Transverse colon (tissue), 4 donors: ENCODE results near the gene KRTAP16-1. TPM values are rescaled to one million over a fixed set of nuclear protein-coding genes. Genes with fewer than 3 reads are reported as not detected.

Experiments
- DNase-seq: peaks from one replicate; pipeline ENCODE4 v3.0.0-alpha.2; 2019
- H3K27ac ChIP-seq, 4 donors: fragments of 200-600 bp; sonication (generic); 2 replicates each; pipeline ENCODE4 v1.5.1; 2016 to 2018; ENCODE audit warnings: inconsistent platforms in 4 of 4
- H3K27me3 ChIP-seq: fragments of 200-600 bp; sonication (generic); 2 replicates; pipeline ENCODE4 v1.5.1; 2017; ENCODE audit warnings: inconsistent platforms
- H3K36me3 ChIP-seq, 4 donors: fragments of 200-600 bp; sonication (generic); 2 replicates each; pipeline ENCODE4 v1.5.1; 2017 to 2019; ENCODE audit warnings: inconsistent platforms in 4 of 4
- H3K4me1 ChIP-seq, 4 donors: fragments of 200-600 bp; sonication (generic); 2 replicates each; pipeline ENCODE4 v1.5.1; 2017 to 2020; ENCODE audit warnings: inconsistent platforms in 4 of 4
- H3K4me3 ChIP-seq, 4 donors: fragments of 200-600 bp; sonication (generic); 1 replicate in 1 of 4; 2 replicates in 3 of 4; pipeline versions ENCODE4 v1.5.1 to v1.6.1; 2017 to 2019; ENCODE audit warnings: inconsistent platforms in 4 of 4
- H3K9me3 ChIP-seq, 2 donors: fragments of 200-600 bp; sonication (generic); 2 replicates each; pipeline ENCODE4 v1.5.1; 2017 to 2019; ENCODE audit warnings: inconsistent platforms in 2 of 2
- EP300 ChIP-seq: sonication (generic); formaldehyde crosslinking; IDR thresholded peaks from one replicate; pipeline ENCODE4 v1.6.1; 2017; ENCODE audit warnings: antibody characterized with exemption, low read depth
- POLR2A ChIP-seq: fragments of 450-650 bp; IDR thresholded peaks from one replicate; pipeline ENCODE4 v1.6.1; 2016; ENCODE audit warnings: antibody characterized with exemption, mild to moderate bottlenecking, moderate library complexity
- POLR2AphosphoS5 ChIP-seq, 3 donors: sonication (generic); formaldehyde crosslinking; IDR thresholded peaks; one replicate each; pipeline ENCODE4 v1.6.1; 2016; ENCODE audit warnings: antibody characterized with exemption in 3 of 3
- WGBS, 2 donors: methylation state at CpG; one replicate each; pipeline ENCODE4 v1.1.5; 2018; ENCODE audit warnings: low coverage in 1 of 2; 5-methylcytosine and 5-hydroxymethylcytosine counted together
- in situ Hi-C, 4 donors: fragments of 200-750 bp; cut with MboI; loops; one replicate each; pipeline versions ENCODE4 v1.15.0 to v1.15.1; 2017; ENCODE audit warnings: low sequenced_read_pairs in 3 of 4, low pct_ligation_motif_present in 1 of 4, low pct_unique_long_range_greater_than_20kb in 1 of 4
- intact Hi-C: fragments of 100-400 bp; cut with DNase I; formaldehyde crosslinking; loops from one replicate; pipeline ENCODE4 v1.15.1; 2023; ENCODE audit warnings: low total_unique reads
- total RNA-seq, 4 donors: library from RNA; depleted of rRNA; stranded (reverse); fragments of >200 nt; gene quantifications; one replicate each; pipeline ENCODE4 v1.1.0, GENCODE V29; 2016
- TF ChIP-seq, protein P1 (sequence below), 5 experiments: fragments of 200-600 bp in 3 of 5; fragments of 450-650 bp in 2 of 5; sonication (generic) in 3 of 5; IDR thresholded peaks; 1 replicate in 2 of 5; 2 replicates in 3 of 5; pipeline ENCODE4 v1.5.1; 2016 to 2017; ENCODE audit warnings: antibody characterized with exemption in 5 of 5, inconsistent platforms in 3 of 5, mild to moderate bottlenecking in 2 of 5, moderate library complexity in 1 of 5

The KRTAP16-1 gene
- total RNA-seq, 4 donors from 2014 or later, result not detected

DNA sequence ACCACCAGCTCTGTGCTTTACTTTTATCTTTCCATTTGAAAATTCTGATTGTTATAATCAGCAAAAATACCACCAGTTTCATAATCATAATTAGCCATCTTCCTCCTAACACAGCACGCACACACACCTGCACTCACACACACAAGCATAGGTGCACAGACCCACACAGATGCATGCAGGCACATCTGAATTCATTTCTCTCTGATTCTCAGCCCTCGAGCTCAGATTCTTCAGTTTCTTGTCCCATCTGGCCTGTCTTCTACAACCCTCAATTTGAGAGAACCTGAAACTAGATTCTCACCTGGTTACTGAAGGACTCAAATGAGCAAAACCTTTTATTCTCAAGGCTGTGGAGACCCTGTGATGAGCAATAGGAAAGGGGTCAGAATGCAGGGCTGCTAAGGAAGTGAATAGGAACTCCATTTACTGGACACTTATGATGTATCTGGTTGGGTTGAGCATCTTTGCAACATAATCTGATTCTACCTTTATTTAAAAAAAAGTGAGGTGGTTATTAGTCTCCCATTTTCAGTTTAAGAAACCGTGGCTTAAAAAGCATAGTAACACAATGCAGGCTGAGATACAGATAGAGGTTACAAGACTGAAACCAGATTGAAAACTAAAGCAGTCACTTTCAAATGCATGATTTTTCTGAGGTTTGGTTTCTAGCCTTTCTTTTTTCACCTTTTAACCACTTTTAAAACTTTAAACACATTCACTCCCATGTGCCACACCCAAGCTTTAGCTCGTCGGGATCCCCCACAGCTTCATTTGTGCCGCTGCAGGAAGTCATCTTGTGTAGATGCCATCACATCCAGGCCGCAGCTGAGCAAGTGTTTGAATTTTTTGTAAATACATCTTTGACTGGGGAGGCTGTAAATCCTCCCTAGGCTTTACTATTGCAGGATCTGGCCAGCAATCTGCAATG, 32.1 kb upstream of the KRTAP16-1 start:
- no peaks in the 10 kb centered on the region for H3K27me3 ChIP-seq
- intact Hi-C loops (no loop called here), in situ Hi-C loops (loop anchor here in 1 of 4 donors (25.0 kb wide), 1 partner anchor 529 kb away; the partner anchor contains the start of gene KRT10)
- DNase-seq, result no peak
- 43 to 65% methylated on average over 6 to 7 of the region's 7 CpGs for WGBS, 2 donors
- no peaks in the 10 kb centered on the region for H3K9me3 ChIP-seq
- peaks cover 0 to 5% (median 0%) of the 10 kb centered on the region in 4 donors for H3K4me1 ChIP-seq
- H3K36me3 ChIP-seq, result no peaks in the 10 kb centered on the region
- no peak overlapping the region for H3K27ac ChIP-seq
- H3K4me3 ChIP-seq, result no peak overlapping the region
- TF ChIP-seq POLR2AphosphoS5 (IDR thresholded peaks at IDR 0.05), result no peak

DNA sequence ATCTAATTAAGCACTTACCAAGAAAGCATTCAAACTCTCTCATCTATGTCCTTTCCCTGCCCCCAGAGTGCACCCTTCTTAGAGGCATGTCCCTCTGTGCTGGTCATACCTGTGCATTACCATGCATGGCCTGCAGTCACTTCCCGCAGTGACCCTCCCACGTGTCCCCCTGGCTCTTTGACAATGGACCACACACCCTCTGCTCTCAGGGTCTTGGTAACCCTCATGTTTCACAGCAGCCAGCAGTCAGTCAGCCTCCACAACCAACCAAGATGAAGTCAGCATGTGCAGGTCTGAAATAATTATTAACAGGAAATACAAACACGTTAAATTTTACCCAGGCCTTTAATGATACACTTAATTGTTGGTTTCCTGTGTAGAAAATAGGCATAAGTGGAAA, 31.4 kb upstream of the KRTAP16-1 start:
- Histone ChIP-seq H3K36me3 (no peaks in the 10 kb centered on the region), H3K27me3 (no peaks in the 10 kb centered on the region), H3K9me3 (no peaks in the 10 kb centered on the region), H3K27ac (no peak overlapping the region), H3K4me1 (peaks cover 0 to 5% (median 0%) of the 10 kb centered on the region in 4 donors), H3K4me3 (no peak overlapping the region)
- in situ Hi-C loops, result loop anchor here in 1 of 4 donors (25.0 kb wide), 1 partner anchor 528 kb away; the partner anchor contains the start of gene KRT10
- intact Hi-C loops, result no loop called here
- TF ChIP-seq POLR2A (no peak), EP300 (no peak), POLR2AphosphoS5 (IDR thresholded peaks at IDR 0.05) (no peak)
- TF ChIP-seq, protein P1, sequence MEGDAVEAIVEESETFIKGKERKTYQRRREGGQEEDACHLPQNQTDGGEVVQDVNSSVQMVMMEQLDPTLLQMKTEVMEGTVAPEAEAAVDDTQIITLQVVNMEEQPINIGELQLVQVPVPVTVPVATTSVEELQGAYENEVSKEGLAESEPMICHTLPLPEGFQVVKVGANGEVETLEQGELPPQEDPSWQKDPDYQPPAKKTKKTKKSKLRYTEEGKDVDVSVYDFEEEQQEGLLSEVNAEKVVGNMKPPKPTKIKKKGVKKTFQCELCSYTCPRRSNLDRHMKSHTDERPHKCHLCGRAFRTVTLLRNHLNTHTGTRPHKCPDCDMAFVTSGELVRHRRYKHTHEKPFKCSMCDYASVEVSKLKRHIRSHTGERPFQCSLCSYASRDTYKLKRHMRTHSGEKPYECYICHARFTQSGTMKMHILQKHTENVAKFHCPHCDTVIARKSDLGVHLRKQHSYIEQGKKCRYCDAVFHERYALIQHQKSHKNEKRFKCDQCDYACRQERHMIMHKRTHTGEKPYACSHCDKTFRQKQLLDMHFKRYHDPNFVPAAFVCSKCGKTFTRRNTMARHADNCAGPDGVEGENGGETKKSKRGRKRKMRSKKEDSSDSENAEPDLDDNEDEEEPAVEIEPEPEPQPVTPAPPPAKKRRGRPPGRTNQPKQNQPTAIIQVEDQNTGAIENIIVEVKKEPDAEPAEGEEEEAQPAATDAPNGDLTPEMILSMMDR (IDR thresholded peaks at IDR 0.05), result no peak
- 46 to 51% methylated on average over 3 of the region's 3 CpGs for WGBS, 2 donors
- no peak for DNase-seq

DNA sequence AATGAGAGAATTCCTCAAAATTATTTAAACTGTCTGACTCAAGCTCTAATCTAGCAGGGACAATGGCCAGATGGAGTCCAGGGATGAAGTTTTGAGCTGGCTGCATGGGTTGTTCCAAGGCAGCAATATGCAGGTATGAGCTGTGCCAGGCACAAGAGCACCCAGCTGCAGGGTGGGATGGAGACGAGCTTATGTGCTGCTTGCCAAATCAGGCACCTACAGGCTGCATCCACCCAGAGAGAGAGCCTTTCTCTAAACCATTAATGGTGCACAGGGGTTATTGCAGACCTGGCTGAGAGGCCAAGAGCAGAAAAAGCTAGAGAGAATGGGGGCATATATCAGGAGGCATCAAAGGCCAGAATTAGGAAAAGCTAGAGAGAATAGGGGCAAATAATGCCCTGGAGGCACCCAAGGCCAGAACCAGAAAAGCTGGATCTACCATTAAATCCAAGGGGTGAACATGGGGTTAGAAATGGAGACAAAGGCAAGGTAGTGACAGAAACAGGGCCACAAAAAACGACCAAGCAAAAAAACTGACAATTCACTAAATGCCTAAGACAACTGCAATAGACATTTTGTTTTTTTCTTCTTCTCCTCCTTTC, 30.6 kb upstream of the KRTAP16-1 start:
- no peaks in the 10 kb centered on the region for H3K27me3 ChIP-seq
- in situ Hi-C loops (loop anchor here in 1 of 4 donors (25.0 kb wide), 1 partner anchor 527 kb away; the partner anchor contains the start of gene KRT10), intact Hi-C loops (no loop called here)
- H3K36me3 ChIP-seq, result no peaks in the 10 kb centered on the region
- H3K4me1 ChIP-seq, result peaks cover 0 to 5% (median 0%) of the 10 kb centered on the region in 4 donors
- no peaks in the 10 kb centered on the region for H3K9me3 ChIP-seq
- TF ChIP-seq POLR2AphosphoS5 (IDR thresholded peaks at IDR 0.05), result no peak
- TF ChIP-seq, protein P1 (IDR thresholded peaks at IDR 0.05), result no peak
- no peak for TF ChIP-seq EP300
- TF ChIP-seq POLR2A, result no peak
- DNase-seq, result no peak
- WGBS, 2 donors, result 58 to 59% methylated on average over 2 of the region's 2 CpGs
- no peak overlapping the region for H3K4me3 ChIP-seq
- H3K27ac ChIP-seq, result no peak overlapping the region

DNA sequence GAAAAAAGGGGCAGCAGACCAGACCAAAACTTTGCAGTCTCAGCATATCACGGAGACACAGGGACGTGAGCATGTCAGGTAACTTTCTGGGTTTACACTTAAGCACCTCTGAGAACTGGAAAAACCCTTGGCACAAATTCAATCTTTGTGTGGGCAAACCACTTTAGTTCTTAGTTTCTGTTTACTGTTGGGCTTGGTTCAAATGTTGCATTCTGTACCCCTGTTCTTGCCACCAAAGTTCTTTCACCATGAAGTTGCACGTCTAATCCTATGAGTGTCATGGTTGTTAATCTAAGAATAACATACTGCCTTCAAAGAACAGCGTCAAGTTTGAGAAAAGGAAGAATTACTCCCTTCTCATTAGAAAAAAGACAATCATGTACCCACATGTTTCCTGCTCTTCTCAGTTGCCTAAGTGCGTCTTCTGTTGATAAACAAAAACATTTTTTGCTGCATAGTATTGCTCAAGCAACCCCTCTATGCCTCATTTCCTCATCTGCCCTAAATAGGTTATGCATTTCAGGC, 29.9 kb upstream of the KRTAP16-1 start:
- H3K27ac ChIP-seq, result no peak overlapping the region
- in situ Hi-C loops (loop anchor here in 1 of 4 donors (25.0 kb wide), 1 partner anchor 527 kb away; the partner anchor contains the start of gene KRT10), intact Hi-C loops (no loop called here)
- no peak for TF ChIP-seq EP300
- 37 to 44% methylated on average over 4 to 5 of the region's 5 CpGs for WGBS, 2 donors
- no peaks in the 10 kb centered on the region for H3K27me3 ChIP-seq
- no peak overlapping the region for H3K4me3 ChIP-seq
- H3K9me3 ChIP-seq, result no peaks in the 10 kb centered on the region
- no peaks in the 10 kb centered on the region for H3K36me3 ChIP-seq
- no peak for DNase-seq
- H3K4me1 ChIP-seq, result peaks cover 0 to 5% (median 0%) of the 10 kb centered on the region in 4 donors

DNA sequence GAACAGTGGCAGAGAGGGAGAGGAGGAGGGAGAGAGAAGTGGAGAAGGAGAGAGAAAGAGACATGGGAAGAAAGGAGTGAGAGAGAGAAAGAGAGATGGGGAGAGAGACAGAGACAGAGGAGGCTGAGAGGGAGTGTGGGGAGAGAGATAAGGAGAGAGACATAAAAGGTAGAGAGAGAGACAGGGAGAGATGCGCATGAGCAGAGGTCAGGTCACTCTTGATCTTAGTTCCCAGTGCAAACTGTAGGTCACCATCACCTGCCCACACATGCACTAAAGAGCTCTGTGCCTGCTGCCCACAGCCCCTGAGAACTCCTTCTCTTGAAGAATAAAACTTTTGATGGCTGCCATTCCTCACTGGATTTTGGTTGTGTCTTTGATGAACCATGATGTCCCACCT, 26.6 kb upstream of the KRTAP16-1 start:
- in situ Hi-C loops, result loop anchor here in 1 of 4 donors (25.0 kb wide), 1 partner anchor 523 kb away; the partner anchor contains the start of gene KRT10
- H3K27ac ChIP-seq, result no peak overlapping the region

More for the DNA sequence above, 26.6 kb upstream of the KRTAP16-1 start:
- no peak for DNase-seq
- intact Hi-C loops, result no loop called here
- Histone ChIP-seq H3K36me3 (no peaks in the 10 kb centered on the region), H3K9me3 (no peaks in the 10 kb centered on the region), H3K4me3 (no peak overlapping the region), H3K4me1 (peaks cover 0 to 5% (median 0%) of the 10 kb centered on the region in 4 donors), H3K27me3 (no peaks in the 10 kb centered on the region)
- TF ChIP-seq POLR2A (no peak), EP300 (no peak), POLR2AphosphoS5 (IDR thresholded peaks at IDR 0.05) (no peak)
- TF ChIP-seq, protein P1 (IDR thresholded peaks at IDR 0.05), result no peak
- 92% methylated on average over 1 of the region's 1 CpG; no CpG with 5 or more reads in 1 of the 2 donors for WGBS, 2 donors
